Neuronal stem cell (in vitro differentiated cells): ENCODE data around the gene MFGE8. TPM values are rescaled to one million over a fixed set of nuclear protein-coding genes. Genes with fewer than 3 reads are reported as not detected.

Experiments used
- DNase-seq: peaks from one replicate; pipeline ENCODE4 v3.0.0-alpha.2; 2013; ENCODE audit warnings: low spot score
- H2AFZ ChIP-seq: one replicate; pipeline ENCODE4 v1.6.1; 2013; ENCODE audit warnings: mild to moderate bottlenecking, low read length, inconsistent platforms
- H2AK5ac ChIP-seq: 2 replicates; pipeline ENCODE4 v1.6.1; 2013; ENCODE audit warnings: low read depth, mild to moderate bottlenecking, inconsistent platforms, low read length, moderate library complexity, mixed read lengths
- H2BK120ac ChIP-seq: 2 replicates; pipeline ENCODE4 v1.6.1; 2013; ENCODE audit warnings: low read depth, mild to moderate bottlenecking, inconsistent platforms, low read length, moderate library complexity, mixed read lengths
- H2BK12ac ChIP-seq: one replicate; pipeline ENCODE4 v1.6.1; 2013; ENCODE audit warnings: low read length, inconsistent platforms
- H2BK15ac ChIP-seq: 2 replicates; pipeline ENCODE4 v1.6.1; 2013; ENCODE audit warnings: mild to moderate bottlenecking, low read length, inconsistent platforms, mixed read lengths
- H2BK5ac ChIP-seq: one replicate; pipeline ENCODE4 v1.6.1; 2013; ENCODE audit warnings: inconsistent platforms, mild to moderate bottlenecking, low read length, moderate library complexity
- H3K14ac ChIP-seq: one replicate; pipeline ENCODE4 v1.6.1; 2013; ENCODE audit warnings: low read length, inconsistent platforms
- H3K18ac ChIP-seq: 2 replicates; pipeline ENCODE4 v1.6.1; 2013; ENCODE audit warnings: low read length, inconsistent platforms
- H3K23ac ChIP-seq: 2 replicates; pipeline ENCODE4 v1.6.1; 2013; ENCODE audit warnings: low read depth, mild to moderate bottlenecking, mixed read lengths, low read length, inconsistent platforms; ENCODE audit not compliant: poor library complexity
- H3K27ac ChIP-seq: replicated peaks from 3 replicates; pipeline ENCODE4 v1.5.1; 2013; ENCODE audit warnings: low read length, inconsistent platforms
- H3K27me3 ChIP-seq, 3 experiments: 2 replicates each; pipeline ENCODE4 v1.6.1; 2013; ENCODE audit warnings: low read length in 3 of 3, mild to moderate bottlenecking in 2 of 3, inconsistent platforms in 1 of 3, low read depth in 1 of 3, mixed read lengths in 1 of 3, moderate library complexity in 1 of 3; ENCODE audit not compliant: control insufficient read depth in 3 of 3, insufficient read depth in 3 of 3
- H3K36me3 ChIP-seq, 2 donors: replicated peaks in 1 of 2; 2 replicates each; pipeline ENCODE4 v1.6.1; 2013; ENCODE audit warnings: low read length in 2 of 2; ENCODE audit not compliant: control insufficient read depth in 2 of 2, insufficient read depth in 2 of 2
- H3K4ac ChIP-seq: 2 replicates; pipeline ENCODE4 v1.6.1; 2013; ENCODE audit warnings: inconsistent platforms, mild to moderate bottlenecking, low read length, moderate library complexity
- H3K4me1 ChIP-seq, 2 donors: 1 replicate in 1 of 2; 2 replicates in 1 of 2; pipeline ENCODE4 v1.6.1; 2013; ENCODE audit warnings: low read length in 2 of 2, low read depth in 1 of 2; ENCODE audit not compliant: control insufficient read depth in 2 of 2, insufficient read depth in 1 of 2
- H3K4me2 ChIP-seq: one replicate; pipeline ENCODE4 v1.6.1; 2013; ENCODE audit warnings: mild to moderate bottlenecking, low read length, inconsistent platforms; ENCODE audit not compliant: insufficient read depth, poor library complexity, severe bottlenecking
- H3K4me3 ChIP-seq, 2 donors: 2 replicates each; pipeline ENCODE4 v1.5.1; 2013; ENCODE audit warnings: low read length in 2 of 2, mild to moderate bottlenecking in 2 of 2, inconsistent platforms in 1 of 2, moderate library complexity in 1 of 2
- H3K79me1 ChIP-seq: one replicate; pipeline ENCODE4 v1.6.1; 2013; ENCODE audit warnings: low read depth, mild to moderate bottlenecking, inconsistent platforms, low read length, moderate library complexity
- H3K9ac ChIP-seq: one replicate; pipeline ENCODE4 v1.6.1; 2013; ENCODE audit warnings: mild to moderate bottlenecking, low read depth, low read length, inconsistent platforms; ENCODE audit not compliant: poor library complexity
- H3K9me3 ChIP-seq, 2 donors: replicated peaks in 1 of 2; 2 replicates each; pipeline versions ENCODE3 to v1.6.1; 2013; ENCODE audit warnings: low read length in 2 of 2, mild to moderate bottlenecking in 2 of 2, inconsistent platforms in 1 of 2, low read depth in 1 of 2, mixed read lengths in 1 of 2, moderate library complexity in 1 of 2; ENCODE audit not compliant: control insufficient read depth in 2 of 2, insufficient read depth in 1 of 2
- H4K8ac ChIP-seq: one replicate; pipeline ENCODE4 v1.6.1; 2013; ENCODE audit warnings: low read depth, mild to moderate bottlenecking, inconsistent platforms, low read length, moderate library complexity
- H4K91ac ChIP-seq: one replicate; pipeline ENCODE4 v1.6.1; 2013; ENCODE audit warnings: low read length, low read depth, mild to moderate bottlenecking, inconsistent platforms; ENCODE audit not compliant: poor library complexity
- WGBS, 2 donors: extraction: QIAGEN DNeasy Blood & Tissue Kit; methylation state at CpG; one replicate each; pipeline ENCODE4 v1.1.7; 2013; ENCODE audit warnings: missing lambda C conversion rate in 2 of 2, mixed read lengths in 1 of 2; ENCODE audit not compliant: insufficient read length in 2 of 2, insufficient replicate concordance in 1 of 2; ENCODE audit errors: extremely low coverage in 2 of 2; 5-methylcytosine and 5-hydroxymethylcytosine counted together
- polyA plus RNA-seq, 2 experiments: library from polyadenylated mRNA; stranded (reverse); fragments of 200-250 nt; gene quantifications; one replicate each; pipeline ENCODE4 v1.2.3, GENCODE V29; 2013

Gene MFGE8
- 104 TPM for polyA plus RNA-seq (2013, experiment 1 of 2)
- polyA plus RNA-seq (2013, experiment 2 of 2) = 101 TPM

DNA sequence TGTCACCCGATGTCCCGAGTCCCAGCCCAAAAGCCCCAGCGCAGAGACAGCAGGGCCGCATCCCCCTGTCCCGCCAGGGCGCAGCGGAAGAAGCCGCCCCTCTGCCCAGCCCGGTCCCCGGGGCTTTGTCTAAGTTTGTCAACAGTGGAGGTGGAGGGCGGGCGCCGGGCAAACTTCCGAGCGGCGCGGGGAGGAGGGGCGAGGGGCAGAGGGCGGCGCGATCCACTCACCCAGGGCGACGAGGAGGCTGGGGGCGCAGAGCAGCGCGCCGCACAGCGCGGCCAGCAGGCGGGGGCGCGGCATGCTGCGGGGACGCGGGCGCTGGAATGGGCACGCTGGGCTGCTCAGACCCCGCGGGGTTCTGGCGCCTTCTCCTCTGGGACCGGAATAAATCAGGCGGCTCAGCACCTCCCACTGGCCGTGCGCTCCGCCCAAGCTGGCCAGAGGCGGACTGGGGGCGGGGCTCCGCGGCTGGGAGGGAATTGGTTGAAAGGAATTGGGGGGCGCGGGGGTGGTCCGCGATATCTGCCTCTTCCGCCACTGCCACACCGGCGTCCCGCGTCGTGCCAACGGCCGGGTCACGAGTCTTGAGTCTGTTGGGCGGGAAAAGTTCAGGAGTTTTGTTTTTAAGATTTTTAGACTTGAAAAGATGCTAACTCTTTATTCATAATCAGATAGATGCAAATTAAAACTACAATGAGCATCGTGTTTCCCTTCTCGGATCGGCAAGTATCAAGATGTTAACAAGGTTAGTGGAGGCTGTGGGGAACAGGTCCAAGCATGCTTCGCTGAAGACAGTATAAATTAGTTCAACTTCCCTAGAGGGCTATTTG lies at the start of gene MFGE8:
MFGE8 (minus strand) TSS at position 363 of the 833 bp plus-strand sequence; CDS start at position 303, 60 bp downstream.
- H2BK12ac ChIP-seq = no peak within 1 kb of the TSS
- H2BK15ac ChIP-seq = peak within 1 kb of the TSS; percentile 71
- no peak within 1 kb of the TSS for H2BK120ac ChIP-seq
- H3K23ac ChIP-seq = peak within 1 kb of the TSS; percentile 98
- no peak within 1 kb of the TSS for H3K14ac ChIP-seq
- no peaks in the 10 kb centered on the region for H3K27me3 ChIP-seq
- peak within 1 kb of the TSS; percentile 85 for H3K18ac ChIP-seq
- H2AFZ ChIP-seq = peak within 1 kb of the TSS; percentile 99
- H4K8ac ChIP-seq = no peak within 1 kb of the TSS
- peak within 1 kb of the TSS; percentile 40 for H3K4ac ChIP-seq
- peak; percentile 85 for DNase-seq
- peak within 1 kb of the TSS; percentile 79 for H3K9ac ChIP-seq
- H3K79me1 ChIP-seq = peaks cover 5% of the 10 kb centered on the region
- peaks cover 8 to 31% of the 10 kb centered on the region in 2 donors for H3K36me3 ChIP-seq
- peak within 1 kb of the TSS; percentile 64 for H3K4me2 ChIP-seq
- H3K4me1 ChIP-seq = peaks cover 4 to 19% of the 10 kb centered on the region in 2 donors
- peak within 1 kb of the TSS; percentile 96 for H2BK5ac ChIP-seq
- peak within 1 kb of the TSS; percentile 73 to 79 for H3K4me3 ChIP-seq
- H2AK5ac ChIP-seq = peak within 1 kb of the TSS; percentile 98
- no CpG with 5 or more reads among the region's 67 CpGs for WGBS, 2 donors
- no peaks in the 10 kb centered on the region for H3K9me3 ChIP-seq
- no peak within 1 kb of the TSS for H4K91ac ChIP-seq
- H3K27ac ChIP-seq = peak within 1 kb of the TSS; percentile 68

DNA sequence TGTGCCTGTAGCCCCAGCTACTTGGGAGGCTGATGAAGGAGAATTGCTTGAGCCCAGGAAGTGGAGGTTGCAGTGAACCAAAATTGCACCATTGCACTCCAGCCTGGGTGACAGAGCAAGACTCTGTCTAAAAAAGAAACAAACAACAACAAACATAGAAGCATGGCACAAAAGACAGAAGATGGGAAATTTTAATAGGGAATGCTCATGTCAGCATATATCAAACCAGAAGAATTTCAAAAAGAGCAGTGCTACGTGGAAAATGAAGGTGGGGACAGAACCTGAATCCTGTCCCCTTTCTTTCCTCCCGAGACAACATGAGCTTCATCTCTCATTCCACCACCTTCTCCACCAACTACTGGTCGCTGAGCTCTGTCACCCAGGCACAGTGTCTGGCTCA lies 46.3 kb upstream of the MFGE8 start:
- no peak for DNase-seq
- no peak overlapping the region for H2BK5ac ChIP-seq
- no peak overlapping the region for H4K91ac ChIP-seq
- H3K23ac ChIP-seq = no peak overlapping the region
- no peak overlapping the region for H2BK15ac ChIP-seq
- H3K4me3 ChIP-seq = no peak overlapping the region
- no peak overlapping the region for H3K9ac ChIP-seq
- H3K79me1 ChIP-seq = no peaks in the 10 kb centered on the region
- no peak overlapping the region for H2BK120ac ChIP-seq
- H3K4me2 ChIP-seq = no peak overlapping the region
- no peak overlapping the region for H3K27ac ChIP-seq
- H3K4me1 ChIP-seq = peaks cover 3 to 5% of the 10 kb centered on the region in 2 donors
- no CpG with 5 or more reads among the region's 3 CpGs for WGBS, 2 donors
- no peak overlapping the region for H3K18ac ChIP-seq
- no peak overlapping the region for H2BK12ac ChIP-seq
- peaks cover 0 to 4% of the 10 kb centered on the region in 2 donors for H3K9me3 ChIP-seq
- no peak overlapping the region for H4K8ac ChIP-seq
- no peak overlapping the region for H3K14ac ChIP-seq
- H2AFZ ChIP-seq = no peak overlapping the region
- no peak overlapping the region for H2AK5ac ChIP-seq
- H3K4ac ChIP-seq = no peak overlapping the region
- no peaks in the 10 kb centered on the region for H3K27me3 ChIP-seq
- no peaks in the 10 kb centered on the region for H3K36me3 ChIP-seq

GRCh38 chr15:88956906-88957305 lies 43.7 kb upstream of the MFGE8 start:
- Histone ChIP-seq H3K4me2 (no peak overlapping the region), H4K8ac (no peak overlapping the region), H3K23ac (no peak overlapping the region), H2BK12ac (no peak overlapping the region), H2AK5ac (no peak overlapping the region), H3K4me1 (peaks cover 8% of the 10 kb centered on the region in 2 donors), H2AFZ (no peak overlapping the region), H2BK120ac (no peak overlapping the region), H3K4ac (no peak overlapping the region), H3K9ac (no peak overlapping the region), H3K27me3 (no peaks in the 10 kb centered on the region), H3K18ac (peak overlapping the region; percentile 35), H4K91ac (no peak overlapping the region), H2BK15ac (no peak overlapping the region), H3K36me3 (no peaks in the 10 kb centered on the region), H3K14ac (no peak overlapping the region), H2BK5ac (no peak overlapping the region), H3K79me1 (no peaks in the 10 kb centered on the region), H3K4me3 (no peak overlapping the region), H3K27ac (no peak overlapping the region), H3K9me3 (peaks cover 0 to 2% of the 10 kb centered on the region in 2 donors)
- WGBS, 2 donors = no CpG with 5 or more reads among the region's 1 CpG
- no peak for DNase-seq

- Histone ChIP-seq H2BK12ac (no peak overlapping the region), H2BK5ac (no peak overlapping the region), H3K4ac (no peak overlapping the region), H3K4me2 (no peak overlapping the region), H3K18ac (no peak overlapping the region), H4K8ac (no peak overlapping the region), H3K4me1 (peaks cover 8% of the 10 kb centered on the region in 2 donors), H3K36me3 (no peaks in the 10 kb centered on the region), H3K9ac (no peak overlapping the region), H3K9me3 (peaks cover 0 to 2% of the 10 kb centered on the region in 2 donors), H3K79me1 (no peaks in the 10 kb centered on the region), H3K23ac (no peak overlapping the region), H3K4me3 (no peak overlapping the region), H3K14ac (no peak overlapping the region), H3K27ac (no peak overlapping the region), H4K91ac (no peak overlapping the region), H2AK5ac (no peak overlapping the region), H2BK15ac (no peak overlapping the region), H2AFZ (no peak overlapping the region), H3K27me3 (no peaks in the 10 kb centered on the region), H2BK120ac (no peak overlapping the region)
- no peak for DNase-seq
- no CpG with 5 or more reads among the region's 7 CpGs for WGBS, 2 donors
Measured at GRCh38 chr15:88956263-88956662, 43.1 kb upstream of the MFGE8 start.
